H9 (cell line): ENCODE results near the gene PTPRK. TPM values are rescaled to one million over a fixed set of nuclear protein-coding genes. Genes with fewer than 3 reads are reported as not detected.

Source experiments
- DNase-seq: peaks from one replicate; pipeline ENCODE4 v3.0.0-alpha.2; 2017
- H2AFZ ChIP-seq: one replicate; pipeline ENCODE4 v1.6.1; 2013; ENCODE audit warnings: mild to moderate bottlenecking, low read length, control low read depth, moderate library complexity
- H2AK5ac ChIP-seq: 2 replicates; pipeline ENCODE4 v1.6.1; 2013; ENCODE audit warnings: low read length, control low read depth, mixed read lengths; ENCODE audit not compliant: insufficient read length
- H2BK120ac ChIP-seq: one replicate; pipeline ENCODE4 v1.6.1; 2013; ENCODE audit warnings: low read depth, mild to moderate bottlenecking, low read length, control low read depth, inconsistent platforms; ENCODE audit not compliant: poor library complexity, severe bottlenecking
- H2BK12ac ChIP-seq: 2 replicates; pipeline ENCODE4 v1.6.1; 2013; ENCODE audit warnings: low read length, control low read depth, mixed read lengths, low read depth; ENCODE audit not compliant: insufficient read length
- H2BK15ac ChIP-seq: 2 replicates; pipeline ENCODE4 v1.6.1; 2013; ENCODE audit warnings: low read depth, low read length, control low read depth
- H2BK20ac ChIP-seq: one replicate; pipeline ENCODE4 v1.6.1; 2013; ENCODE audit warnings: low read depth, mild to moderate bottlenecking, low read length, control low read depth, inconsistent platforms; ENCODE audit not compliant: poor library complexity, severe bottlenecking
- H2BK5ac ChIP-seq: 2 replicates; pipeline ENCODE4 v1.6.1; 2013; ENCODE audit warnings: low read length, control low read depth, mixed read lengths; ENCODE audit not compliant: insufficient read length
- H3K14ac ChIP-seq: 2 replicates; pipeline ENCODE4 v1.6.1; 2013; ENCODE audit warnings: low read length, control low read depth; ENCODE audit not compliant: insufficient read depth
- H3K18ac ChIP-seq: 2 replicates; pipeline ENCODE4 v1.6.1; 2013; ENCODE audit warnings: low read depth, mild to moderate bottlenecking, mixed read lengths, low read length, control low read depth; ENCODE audit not compliant: insufficient read length
- H3K23ac ChIP-seq: 2 replicates; pipeline ENCODE4 v1.6.1; 2013; ENCODE audit warnings: low read length, control low read depth, mixed read lengths, low read depth; ENCODE audit not compliant: insufficient read length
- H3K23me2 ChIP-seq: 2 replicates; pipeline ENCODE4 v1.6.1; 2013; ENCODE audit warnings: low read depth, mild to moderate bottlenecking, mixed read lengths, low read length, control low read depth; ENCODE audit not compliant: insufficient read length, poor library complexity, severe bottlenecking
- H3K27ac ChIP-seq: 2 replicates; pipeline ENCODE4 v1.5.1; 2013; ENCODE audit warnings: low read length, control low read depth, mixed read lengths, low read depth; ENCODE audit not compliant: insufficient read length
- H3K27me3 ChIP-seq: 2 replicates; pipeline ENCODE4 v1.6.1; 2013; ENCODE audit warnings: low read length, control low read depth, inconsistent platforms; ENCODE audit not compliant: insufficient read depth
- H3K4ac ChIP-seq: 2 replicates; pipeline ENCODE4 v1.6.1; 2013; ENCODE audit warnings: low read depth, mild to moderate bottlenecking, control low read depth, inconsistent platforms, low read length, moderate library complexity
- H3K4me1 ChIP-seq: 2 replicates; pipeline ENCODE4 v1.6.1; 2013; ENCODE audit warnings: low read length, control low read depth, inconsistent platforms; ENCODE audit not compliant: insufficient read depth
- H3K4me2 ChIP-seq: 2 replicates; pipeline ENCODE4 v1.6.1; 2013; ENCODE audit warnings: low read length, control low read depth, mixed read lengths; ENCODE audit not compliant: insufficient read length, insufficient read depth
- H3K56ac ChIP-seq: 2 replicates; pipeline ENCODE4 v1.6.1; 2013; ENCODE audit warnings: low read depth, mild to moderate bottlenecking, mixed read lengths, low read length, control low read depth; ENCODE audit not compliant: insufficient read length
- H3K79me1 ChIP-seq: 2 replicates; pipeline ENCODE4 v1.6.1; 2013; ENCODE audit warnings: low read depth, mild to moderate bottlenecking, moderate library complexity, low read length, control low read depth, inconsistent platforms; ENCODE audit not compliant: insufficient read depth, poor library complexity, severe bottlenecking
- H3K79me2 ChIP-seq: 2 replicates; pipeline ENCODE4 v1.6.1; 2013; ENCODE audit warnings: low read length, control low read depth, inconsistent platforms; ENCODE audit not compliant: insufficient read depth
- H3K9ac ChIP-seq: 2 replicates; pipeline ENCODE4 v1.6.1; 2013; ENCODE audit warnings: low read length, control low read depth, mixed read lengths; ENCODE audit not compliant: insufficient read length; ENCODE audit errors: extremely low read depth
- H3K9me3 ChIP-seq: one replicate; pipeline ENCODE4 v1.6.1; 2013; ENCODE audit warnings: low read depth, low read length, inconsistent platforms; ENCODE audit not compliant: control insufficient read depth
- H3T11ph ChIP-seq: one replicate; pipeline ENCODE4 v1.6.1; 2013; ENCODE audit warnings: mild to moderate bottlenecking, low read length, control low read depth, inconsistent platforms
- H4K20me1 ChIP-seq: one replicate; pipeline ENCODE4 v1.6.1; 2013; ENCODE audit not compliant: control insufficient read depth, insufficient read length, insufficient read depth
- H4K5ac ChIP-seq: 2 replicates; pipeline ENCODE4 v1.6.1; 2013; ENCODE audit warnings: low read depth, mild to moderate bottlenecking, mixed read lengths, low read length, control low read depth; ENCODE audit not compliant: insufficient read length
- H4K8ac ChIP-seq: replicated peaks from 2 replicates; pipeline ENCODE4 v1.6.1; 2013; ENCODE audit warnings: low read length, control low read depth, mixed read lengths, low read depth; ENCODE audit not compliant: insufficient read length
- H4K91ac ChIP-seq: 2 replicates; pipeline ENCODE4 v1.6.1; 2013; ENCODE audit warnings: low read depth, mild to moderate bottlenecking, moderate library complexity, mixed read lengths, low read length, control low read depth; ENCODE audit not compliant: insufficient read length
- H3K27ac Mint-ChIP-seq, 3 experiments: 2 replicates in 2 of 3; 3 replicates in 1 of 3; pipeline ENCODE4 v1.8.0; 2020 to 2021; ENCODE audit warnings: mixed read lengths in 3 of 3, mild to moderate bottlenecking in 1 of 3, moderate library complexity in 1 of 3
- H3K27me3 Mint-ChIP-seq: 2 replicates; pipeline ENCODE4 v1.8.0; 2021; ENCODE audit warnings: low read depth, mild to moderate bottlenecking, moderate library complexity, mixed read lengths
- H3K36me3 Mint-ChIP-seq, 3 experiments: 2 replicates in 2 of 3; 3 replicates in 1 of 3; pipeline ENCODE4 v1.8.0; 2020 to 2021; ENCODE audit warnings: low read depth in 3 of 3, mixed read lengths in 3 of 3; ENCODE audit not compliant: insufficient read depth in 1 of 3
- H3K4me1 Mint-ChIP-seq, 2 experiments: 2 replicates each; pipeline ENCODE4 v1.8.0; 2020; ENCODE audit warnings: mixed read lengths in 2 of 2
- H3K4me3 Mint-ChIP-seq, 2 experiments: 2 replicates in 1 of 2; 3 replicates in 1 of 2; pipeline ENCODE4 v1.8.0; 2020 to 2021; ENCODE audit warnings: mild to moderate bottlenecking in 2 of 2, mixed read lengths in 2 of 2, moderate library complexity in 1 of 2
- H3K9me3 Mint-ChIP-seq, 2 experiments: 2 replicates in 1 of 2; 3 replicates in 1 of 2; pipeline ENCODE4 v1.8.0; 2020; ENCODE audit warnings: mild to moderate bottlenecking in 2 of 2, mixed read lengths in 2 of 2, moderate library complexity in 1 of 2
- total RNA-seq: library from RNA; stranded (reverse); gene quantifications from 2 replicates; pipeline ENCODE4 v1.2.1, GENCODE V29; 2021
- TF ChIP-seq, protein P1 (sequence below): fragments of 200-600 bp; sonication (generic); conservative IDR thresholded peaks from 3 replicates; pipeline ENCODE4 v1.8.0; 2021; ENCODE audit warnings: antibody characterized with exemption, mild to moderate bottlenecking

Gene PTPRK
- total RNA-seq, 1 experiment from 2014 or later, result 47.9 TPM

DNA sequence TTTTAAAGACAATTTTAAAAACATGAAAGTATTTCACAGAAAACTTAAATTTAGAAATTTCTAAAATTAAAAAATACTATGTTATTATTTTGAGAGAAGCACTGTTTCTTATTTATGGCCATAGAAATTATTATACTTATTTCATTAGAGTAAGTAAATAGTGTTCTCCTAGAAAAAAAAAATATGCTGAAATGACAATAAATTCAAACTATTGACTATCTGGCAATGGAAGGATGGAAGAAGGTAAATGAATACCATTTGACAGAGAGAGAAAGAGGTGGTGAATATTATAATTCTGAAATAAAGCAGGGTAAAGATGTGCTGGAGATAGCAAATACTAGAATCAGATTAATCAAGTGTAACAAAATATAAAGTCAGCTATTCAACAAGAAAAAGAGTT is 294.8 kb downstream of the PTPRK start:
- no peak overlapping the region for H3K14ac ChIP-seq
- H3K27me3 Mint-ChIP-seq, result no peaks in the 10 kb centered on the region
- H3K56ac ChIP-seq, result no peak overlapping the region
- no peak overlapping the region for H3K18ac ChIP-seq
- peaks cover 0 to 4% (median 0%) of the 10 kb centered on the region in 3 experiments; a peak in 2 of 7 replicates for H3K36me3 Mint-ChIP-seq
- H3K79me1 ChIP-seq, result no peaks in the 10 kb centered on the region
- no peak overlapping the region for H3K4ac ChIP-seq
- TF ChIP-seq, protein P1, sequence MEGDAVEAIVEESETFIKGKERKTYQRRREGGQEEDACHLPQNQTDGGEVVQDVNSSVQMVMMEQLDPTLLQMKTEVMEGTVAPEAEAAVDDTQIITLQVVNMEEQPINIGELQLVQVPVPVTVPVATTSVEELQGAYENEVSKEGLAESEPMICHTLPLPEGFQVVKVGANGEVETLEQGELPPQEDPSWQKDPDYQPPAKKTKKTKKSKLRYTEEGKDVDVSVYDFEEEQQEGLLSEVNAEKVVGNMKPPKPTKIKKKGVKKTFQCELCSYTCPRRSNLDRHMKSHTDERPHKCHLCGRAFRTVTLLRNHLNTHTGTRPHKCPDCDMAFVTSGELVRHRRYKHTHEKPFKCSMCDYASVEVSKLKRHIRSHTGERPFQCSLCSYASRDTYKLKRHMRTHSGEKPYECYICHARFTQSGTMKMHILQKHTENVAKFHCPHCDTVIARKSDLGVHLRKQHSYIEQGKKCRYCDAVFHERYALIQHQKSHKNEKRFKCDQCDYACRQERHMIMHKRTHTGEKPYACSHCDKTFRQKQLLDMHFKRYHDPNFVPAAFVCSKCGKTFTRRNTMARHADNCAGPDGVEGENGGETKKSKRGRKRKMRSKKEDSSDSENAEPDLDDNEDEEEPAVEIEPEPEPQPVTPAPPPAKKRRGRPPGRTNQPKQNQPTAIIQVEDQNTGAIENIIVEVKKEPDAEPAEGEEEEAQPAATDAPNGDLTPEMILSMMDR, result no peak
- no peak overlapping the region for H3K27ac Mint-ChIP-seq
- H3K27me3 ChIP-seq, result no peaks in the 10 kb centered on the region
- H3K4me2 ChIP-seq, result no peak overlapping the region
- no peaks in the 10 kb centered on the region for H3K4me1 Mint-ChIP-seq
- H3K9ac ChIP-seq, result no peak overlapping the region
- H2BK12ac ChIP-seq, result no peak overlapping the region
- H4K8ac ChIP-seq, result no peak overlapping the region
- no peak overlapping the region for H2BK120ac ChIP-seq
- H2AK5ac ChIP-seq, result no peak overlapping the region
- no peak overlapping the region for H2BK5ac ChIP-seq
- H3K23ac ChIP-seq, result no peak overlapping the region
- no peak overlapping the region for H2BK20ac ChIP-seq
- no peaks in the 10 kb centered on the region for H3K79me2 ChIP-seq
- H2BK15ac ChIP-seq, result no peak overlapping the region
- H2AFZ ChIP-seq, result no peak overlapping the region
- H3K27ac ChIP-seq, result no peak overlapping the region
- no peaks in the 10 kb centered on the region for H3K9me3 Mint-ChIP-seq
- DNase-seq, result no peak
- no peak overlapping the region for H4K91ac ChIP-seq
- no peaks in the 10 kb centered on the region; the same call in 1 of the 2 replicates for H3K4me1 ChIP-seq
- no peaks in the 10 kb centered on the region for H3K9me3 ChIP-seq
- no peak overlapping the region for H3K4me3 Mint-ChIP-seq
- H3K23me2 ChIP-seq, result no peaks in the 10 kb centered on the region
- no peak overlapping the region for H4K5ac ChIP-seq
- no peaks in the 10 kb centered on the region for H4K20me1 ChIP-seq
- H3T11ph ChIP-seq, result no peak overlapping the region
